Measurements from ENCODE around the gene COL1A1.

COL1A1 gene

DNA sequence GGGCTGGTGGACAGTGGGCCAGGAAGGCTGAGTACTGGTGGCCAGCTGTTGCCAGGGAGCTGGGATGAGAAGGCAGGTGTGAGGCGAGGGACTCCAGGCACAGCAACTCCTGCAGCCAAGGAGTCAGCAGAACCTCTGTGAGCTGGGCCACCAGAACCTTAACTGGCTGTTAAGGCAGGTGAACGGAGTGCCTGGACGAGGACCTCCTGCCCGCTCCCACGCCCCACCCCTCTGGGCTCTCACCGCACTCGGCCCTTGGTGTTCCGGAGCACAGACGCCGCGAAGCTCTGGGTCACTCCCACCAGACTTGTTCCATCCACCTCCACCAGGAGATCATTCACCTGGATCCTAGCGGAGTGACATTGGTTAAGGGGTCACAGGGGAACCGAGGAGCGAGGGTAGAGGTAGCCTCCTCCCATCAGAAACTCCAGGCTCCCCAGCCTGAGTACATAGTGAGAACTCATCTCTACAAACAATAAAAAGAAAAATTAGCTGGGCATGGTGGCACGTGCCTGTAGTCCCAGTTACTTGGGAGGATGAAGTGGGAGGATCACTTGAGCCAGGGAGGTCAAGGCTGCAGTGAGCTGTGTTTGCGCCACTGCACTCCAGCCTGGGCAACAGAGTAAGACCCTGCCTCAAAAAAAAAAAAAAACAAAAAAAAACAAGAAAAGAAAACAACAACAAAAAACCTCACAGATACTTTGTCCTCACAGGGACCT is 60.2 kb downstream of the COL1A1 start:
- TF ChIP-seq ZNF274 (IDR thresholded peaks at IDR 0.05; ENCODE audit: low read depth, low read length): no peak
- no peak overlapping the region for H3K4me3 ChIP-seq (ENCODE audit: low read length)

DNA sequence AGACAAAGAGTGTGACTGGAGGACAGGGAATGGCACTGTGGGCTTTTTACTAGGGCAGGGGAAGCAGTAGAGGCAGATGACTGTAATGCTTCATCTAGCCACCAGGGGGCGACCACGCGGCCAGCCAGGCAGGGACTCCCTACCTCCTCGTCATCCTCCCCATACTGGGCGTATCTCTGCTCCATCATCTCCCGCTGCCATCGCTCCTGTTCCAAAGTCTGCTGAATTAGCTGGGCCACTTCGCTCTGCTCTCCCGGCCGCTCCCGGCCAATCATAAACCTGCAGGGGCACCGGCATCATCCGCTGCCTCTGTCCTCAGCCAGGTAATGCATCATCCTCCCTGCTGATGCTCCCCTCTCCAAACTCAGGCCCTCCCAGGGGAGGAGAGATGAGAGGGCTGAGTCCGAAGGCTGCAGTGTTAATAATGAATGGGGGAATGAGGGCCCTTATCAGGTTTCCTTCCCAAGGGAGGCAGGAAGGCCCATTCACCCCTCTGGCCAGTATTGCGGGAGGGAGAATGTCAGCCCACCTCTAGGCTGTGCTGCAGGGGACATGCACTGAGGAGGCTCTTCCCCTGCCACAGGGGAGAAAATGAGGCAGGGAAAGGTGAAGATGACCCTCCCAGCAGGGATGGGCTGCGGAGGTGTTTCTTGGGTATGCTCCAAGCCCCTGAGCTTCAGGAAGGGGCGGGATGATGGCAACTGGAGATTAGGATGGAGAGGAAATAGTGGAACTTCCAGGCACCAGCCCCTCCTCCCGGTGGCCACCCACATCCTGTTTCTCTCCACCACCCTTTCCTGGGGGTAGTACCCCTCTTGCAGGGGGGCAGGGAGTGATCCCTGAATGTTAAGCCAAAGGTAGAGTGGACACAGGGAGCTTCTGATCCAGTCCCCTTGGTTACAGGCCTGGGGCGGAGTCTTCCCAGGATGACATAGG is 61.2 kb downstream of the COL1A1 start:
- TF ChIP-seq ZNF274 (IDR thresholded peaks at IDR 0.05; ENCODE audit: low read depth, low read length): no peak
- H3K4me3 ChIP-seq (ENCODE audit: low read length): no peak overlapping the region

DNA sequence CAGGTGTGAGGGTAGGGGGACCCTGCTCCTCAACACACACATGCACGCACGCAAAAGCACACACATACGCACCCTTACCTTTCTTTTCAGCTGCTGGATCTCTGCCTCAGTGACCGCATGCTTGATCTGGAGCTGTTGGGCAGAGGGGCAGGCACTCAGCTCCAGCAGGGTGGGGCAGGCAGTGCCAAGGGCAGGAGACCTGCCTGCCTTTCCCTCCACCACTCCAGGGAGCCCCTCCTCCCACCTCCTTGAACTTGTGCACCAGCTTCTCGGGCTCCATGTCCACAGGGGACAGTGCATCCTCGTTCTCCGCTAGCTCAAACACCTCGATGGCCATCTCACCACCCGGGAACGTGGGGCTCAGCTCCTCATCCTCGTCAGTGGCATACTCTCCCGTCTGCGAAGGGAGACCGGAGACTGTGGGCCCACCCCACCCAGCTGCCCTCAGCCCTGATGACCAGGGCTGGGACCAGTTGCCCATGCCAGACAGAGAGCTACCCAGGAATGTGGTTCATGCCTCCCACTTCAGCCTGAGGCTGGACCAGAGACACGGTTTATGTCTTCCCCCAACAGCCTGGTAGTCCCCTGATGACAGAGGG is 62.1 kb downstream of the COL1A1 start:
- TF ChIP-seq ZNF274 (IDR thresholded peaks at IDR 0.05; ENCODE audit: low read depth, low read length): no peak
- no peak overlapping the region for H3K4me3 ChIP-seq (ENCODE audit: low read length)

DNA sequence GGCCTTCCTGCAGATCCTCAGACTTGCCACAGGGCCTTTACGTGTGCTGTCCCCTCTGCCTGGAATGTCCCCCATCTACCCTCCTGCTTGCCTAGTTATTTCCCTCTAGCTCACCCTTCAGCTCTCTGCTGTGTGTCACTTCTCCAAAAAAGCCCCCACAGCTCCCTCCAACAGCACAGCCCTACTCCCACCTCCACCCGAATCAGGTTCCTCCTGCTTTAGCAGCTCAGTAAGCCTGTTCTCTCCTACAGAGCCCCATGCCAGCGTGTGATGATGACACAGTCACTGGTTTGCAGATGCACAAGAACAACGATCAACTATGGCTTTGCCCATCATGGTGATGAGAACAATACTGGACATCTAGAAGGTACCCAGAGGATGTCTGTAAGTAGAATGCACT is 64.4 kb downstream of the COL1A1 start:
- no peak overlapping the region for H3K4me3 ChIP-seq (ENCODE audit: low read length)
- TF ChIP-seq ZNF274 (IDR thresholded peaks at IDR 0.05; ENCODE audit: low read depth, low read length): no peak

DNA sequence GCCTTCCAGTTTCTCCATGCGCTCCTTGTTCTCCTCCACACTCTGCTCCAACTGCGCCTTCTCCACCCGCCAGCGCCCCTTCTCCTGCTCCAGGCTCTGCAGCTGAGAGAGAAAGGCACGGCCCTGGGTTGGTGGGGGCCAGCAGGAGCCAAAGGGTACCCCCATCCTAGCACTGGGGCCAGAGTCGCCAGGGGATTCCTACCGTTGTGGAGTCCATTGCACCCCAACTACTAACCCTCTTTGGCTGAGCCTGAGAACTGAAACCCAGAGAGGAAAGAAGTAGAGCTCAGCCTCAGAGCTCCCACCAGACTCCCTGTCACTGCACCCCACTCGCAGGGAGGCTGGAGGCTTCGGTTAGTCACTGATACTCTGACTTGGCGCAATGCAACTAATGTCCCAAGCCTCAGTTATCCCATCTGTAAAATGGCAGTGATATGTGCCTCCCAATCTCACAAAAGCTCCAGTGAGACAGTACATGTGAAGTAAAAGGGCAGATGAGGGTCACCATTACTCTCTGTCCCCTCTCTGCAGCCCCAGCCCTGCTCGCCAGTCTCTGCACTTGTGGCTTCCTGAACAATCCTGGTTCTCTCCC is 65.2 kb downstream of the COL1A1 start:
- H3K4me3 ChIP-seq (ENCODE audit: low read length): no peak overlapping the region
- no peak for TF ChIP-seq ZNF274 (IDR thresholded peaks at IDR 0.05; ENCODE audit: low read depth, low read length)

DNA sequence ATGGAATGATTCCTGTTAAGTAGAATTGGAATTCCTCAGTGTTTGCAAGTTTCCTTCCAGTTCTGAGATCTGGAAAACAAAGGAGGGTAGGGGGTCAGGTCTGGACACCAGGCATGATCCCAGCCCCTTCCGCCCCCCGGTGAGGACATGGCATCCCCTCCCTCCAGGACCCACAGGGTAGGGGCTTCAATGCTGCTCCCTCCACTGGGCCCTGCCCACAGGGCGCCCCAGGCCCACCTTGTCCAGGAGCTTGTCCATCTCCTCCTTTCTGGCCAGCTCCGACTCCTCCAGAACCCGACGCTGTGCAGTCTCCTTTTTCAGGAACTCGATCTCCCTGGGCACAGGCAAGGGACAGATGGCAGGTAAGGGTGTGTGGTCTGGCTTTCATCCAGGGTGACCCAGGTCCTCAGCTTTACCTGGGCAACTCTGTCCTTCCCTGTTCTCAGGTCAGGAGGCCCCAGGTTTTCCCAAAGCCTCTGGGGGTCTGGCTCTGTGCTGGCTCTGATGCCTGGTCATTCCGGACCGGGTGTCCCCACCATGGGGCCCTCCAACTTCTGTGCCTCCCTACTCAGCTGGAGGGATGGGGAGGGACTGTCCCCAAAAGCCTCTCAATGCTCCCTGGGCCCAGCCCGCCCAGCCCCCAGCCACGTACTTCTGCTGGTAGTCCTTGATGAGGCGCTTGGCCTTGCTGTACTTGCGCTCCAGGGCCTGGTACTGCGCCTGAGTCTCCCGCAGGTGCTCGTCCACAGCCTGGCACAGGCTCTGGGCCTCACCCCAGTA is 65.9 kb downstream of the COL1A1 start:
- no peak overlapping the region for H3K4me3 ChIP-seq (ENCODE audit: low read length)
- no peak for TF ChIP-seq ZNF274 (IDR thresholded peaks at IDR 0.05; ENCODE audit: low read depth, low read length)

DNA sequence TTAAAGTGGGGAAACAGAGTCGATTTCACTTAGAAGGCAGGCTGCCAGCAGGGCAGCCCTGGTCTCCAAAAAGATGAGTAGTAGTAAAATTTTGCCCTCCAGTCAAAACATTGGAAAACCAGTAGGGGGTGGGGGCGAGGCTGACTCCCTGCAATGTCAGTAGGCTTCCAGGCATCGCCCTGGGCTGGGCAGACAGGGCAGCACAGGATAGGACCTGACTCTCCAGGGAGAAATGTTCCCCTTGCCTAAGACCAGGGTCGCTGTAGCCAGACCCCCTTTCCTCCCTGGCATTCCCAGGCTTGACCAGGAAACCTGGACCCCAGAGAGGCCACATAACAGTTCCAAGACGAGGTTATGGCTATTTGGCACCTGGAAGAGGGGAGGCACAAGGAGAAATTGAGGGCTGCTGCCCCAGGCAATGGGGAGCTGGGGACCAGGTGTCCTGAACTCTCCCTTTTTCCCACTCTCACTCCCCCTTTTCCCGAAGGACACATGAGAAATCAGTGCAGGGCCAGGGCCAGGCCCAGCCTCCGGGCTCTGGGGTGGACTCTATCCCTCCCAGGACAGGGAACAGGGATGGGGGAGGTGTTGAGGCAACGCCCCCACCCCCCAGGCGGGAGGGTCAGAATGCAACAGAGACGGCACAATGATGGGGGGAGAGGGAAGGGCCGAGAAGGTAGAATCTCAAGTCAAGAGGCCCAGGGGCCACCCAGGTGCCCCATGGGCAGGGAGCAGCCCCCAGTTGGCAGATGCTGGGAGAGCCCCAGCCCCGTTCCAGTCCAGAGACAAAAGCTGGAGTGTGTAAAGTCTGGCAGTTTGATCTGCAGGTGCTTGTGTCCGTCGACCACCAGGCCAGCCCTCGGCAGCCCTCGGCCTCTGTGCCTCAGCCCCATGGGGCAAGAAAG is 67.0 kb downstream of the COL1A1 start:
- TF ChIP-seq ZNF274 (IDR thresholded peaks at IDR 0.05; ENCODE audit: low read depth, low read length): no peak
- H3K4me3 ChIP-seq (ENCODE audit: low read length): no peak overlapping the region

DNA sequence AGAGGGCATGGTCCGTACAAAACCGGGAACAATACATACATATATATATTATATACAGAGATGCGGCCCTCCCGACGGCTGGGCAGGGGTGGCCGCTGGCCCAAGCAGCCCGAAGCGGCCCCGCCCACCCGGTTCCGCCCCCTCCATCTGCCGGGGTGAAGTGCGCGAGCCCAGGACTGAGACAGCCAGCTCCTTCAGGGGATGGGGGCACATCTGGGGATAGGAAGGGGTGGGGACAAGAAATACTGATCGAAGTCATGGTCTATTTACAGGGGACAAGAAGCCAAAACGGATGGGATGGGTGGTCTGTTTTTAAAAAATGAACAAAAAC is 67.7 kb downstream of the COL1A1 start:
- no peak for TF ChIP-seq ZNF274 (IDR thresholded peaks at IDR 0.05; ENCODE audit: low read depth, low read length)
- H3K4me3 ChIP-seq (ENCODE audit: low read length): no peak overlapping the region

All from GM08714 (cell line).